ENCODE data around the gene CYGB. TPM values are rescaled to one million over a fixed set of nuclear protein-coding genes. Genes with fewer than 3 reads are reported as not detected.

The CYGB gene
- total RNA-seq, 1 donor: 11.7 TPM

GRCh38 chr17:76541739-76542454 lies 4.4 kb upstream of the CYGB start:
- DNase-seq (ENCODE audit: low read depth): peak; percentile 62
- no peak overlapping the region for H3K4me3 ChIP-seq (ENCODE audit: low read depth, low read length)
- TF ChIP-seq, protein P1, sequence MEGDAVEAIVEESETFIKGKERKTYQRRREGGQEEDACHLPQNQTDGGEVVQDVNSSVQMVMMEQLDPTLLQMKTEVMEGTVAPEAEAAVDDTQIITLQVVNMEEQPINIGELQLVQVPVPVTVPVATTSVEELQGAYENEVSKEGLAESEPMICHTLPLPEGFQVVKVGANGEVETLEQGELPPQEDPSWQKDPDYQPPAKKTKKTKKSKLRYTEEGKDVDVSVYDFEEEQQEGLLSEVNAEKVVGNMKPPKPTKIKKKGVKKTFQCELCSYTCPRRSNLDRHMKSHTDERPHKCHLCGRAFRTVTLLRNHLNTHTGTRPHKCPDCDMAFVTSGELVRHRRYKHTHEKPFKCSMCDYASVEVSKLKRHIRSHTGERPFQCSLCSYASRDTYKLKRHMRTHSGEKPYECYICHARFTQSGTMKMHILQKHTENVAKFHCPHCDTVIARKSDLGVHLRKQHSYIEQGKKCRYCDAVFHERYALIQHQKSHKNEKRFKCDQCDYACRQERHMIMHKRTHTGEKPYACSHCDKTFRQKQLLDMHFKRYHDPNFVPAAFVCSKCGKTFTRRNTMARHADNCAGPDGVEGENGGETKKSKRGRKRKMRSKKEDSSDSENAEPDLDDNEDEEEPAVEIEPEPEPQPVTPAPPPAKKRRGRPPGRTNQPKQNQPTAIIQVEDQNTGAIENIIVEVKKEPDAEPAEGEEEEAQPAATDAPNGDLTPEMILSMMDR (IDR thresholded peaks at IDR 0.05; ENCODE audit: insufficient read depth, low read depth, low read length): no peak

DNA sequence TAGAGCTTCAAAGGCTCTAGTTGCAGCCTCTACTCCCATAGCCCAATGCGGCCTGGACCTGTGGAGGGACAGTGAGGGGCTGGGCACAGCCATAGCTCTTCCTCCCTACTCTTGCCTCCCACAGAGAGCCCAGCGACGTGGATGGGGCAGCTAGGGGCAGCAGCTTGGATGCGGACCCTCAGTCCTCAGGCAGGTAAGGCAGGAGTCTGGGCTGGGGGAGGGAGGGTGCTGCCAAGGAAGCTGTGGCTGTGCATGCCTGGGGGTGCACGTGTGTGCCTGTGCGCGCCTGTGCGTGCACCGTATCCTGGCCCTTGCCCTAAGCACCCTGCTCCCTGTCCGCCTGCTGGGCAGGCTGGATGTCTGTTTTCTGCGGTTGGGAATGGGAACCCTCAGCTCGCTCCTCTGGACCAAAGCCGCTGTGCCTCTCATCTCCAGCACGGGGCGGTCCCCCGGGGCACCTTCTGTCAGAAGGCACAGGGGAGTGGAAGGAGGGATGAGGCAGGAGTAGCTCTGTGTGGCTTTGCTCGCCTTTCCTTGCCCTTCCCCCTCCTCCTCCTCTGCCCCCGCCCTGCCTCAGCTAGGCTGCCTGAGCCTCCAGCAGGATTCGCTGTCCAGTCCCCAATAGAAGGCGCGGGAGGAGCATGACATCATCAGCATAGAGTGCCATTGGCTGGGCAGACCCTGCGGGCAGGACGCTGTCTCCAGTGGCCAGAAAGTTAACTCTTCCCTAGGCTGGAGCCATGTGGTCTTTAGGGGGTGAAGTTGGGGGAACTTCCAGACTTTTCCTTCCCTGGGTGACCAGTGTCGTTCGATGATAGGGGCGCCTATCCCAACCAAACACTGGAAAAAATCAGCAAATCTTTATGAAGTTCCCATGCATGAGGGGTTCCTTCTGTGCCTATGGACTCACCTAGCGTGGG lies 3.1 kb upstream of the CYGB start:
- peak overlapping the region; percentile 9 for H3K4me3 ChIP-seq (ENCODE audit: low read depth, low read length)
- peak; percentile 96 for DNase-seq (ENCODE audit: low read depth)
- TF ChIP-seq, protein P1 (IDR thresholded peaks at IDR 0.05; ENCODE audit: insufficient read depth, low read depth, low read length): peak; percentile 30

DNA sequence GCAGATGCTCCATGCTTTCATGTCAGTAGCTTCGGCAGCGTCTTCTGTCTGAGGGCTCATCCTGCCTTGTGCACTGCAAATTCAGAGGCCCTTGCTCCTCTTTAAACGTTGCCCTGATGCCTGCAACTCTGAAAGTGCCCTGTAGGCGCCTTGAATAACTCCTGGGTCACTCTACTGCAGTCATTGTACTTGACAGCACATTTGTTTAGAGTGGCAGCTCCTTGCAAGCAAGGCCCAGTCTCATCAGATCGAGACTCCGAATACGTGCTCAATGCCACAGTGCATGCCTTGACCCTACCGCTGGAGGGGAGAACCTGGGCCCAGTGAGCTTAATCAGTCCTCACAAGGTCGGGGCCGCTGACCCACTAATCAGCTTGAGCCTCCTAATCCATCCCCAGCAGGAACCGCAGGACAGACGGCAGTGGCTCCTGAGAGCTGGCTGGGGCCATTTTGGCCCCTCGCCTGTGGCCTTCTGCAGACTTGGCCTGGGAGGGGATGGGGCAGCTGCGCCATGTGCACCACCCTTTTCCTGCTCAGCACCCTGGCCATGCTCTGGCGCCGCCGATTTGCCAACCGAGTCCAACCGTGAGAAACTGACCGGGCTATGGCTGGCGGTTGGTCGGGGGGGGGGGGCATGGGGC lies 2.2 kb upstream of the CYGB start, which contains the start of gene PRCD:
Gene PRCD, plus strand, starts transcription at position 414 of the 641 bp plus-strand sequence. Its CDS starts 98 bp downstream, at position 512.
- H3K4me3 ChIP-seq (ENCODE audit: low read depth, low read length): peak within 1 kb of the TSS; percentile 72
- DNase-seq (ENCODE audit: low read depth): no peak
- TF ChIP-seq, protein P1 (IDR thresholded peaks at IDR 0.05; ENCODE audit: insufficient read depth, low read depth, low read length): no peak

DNA sequence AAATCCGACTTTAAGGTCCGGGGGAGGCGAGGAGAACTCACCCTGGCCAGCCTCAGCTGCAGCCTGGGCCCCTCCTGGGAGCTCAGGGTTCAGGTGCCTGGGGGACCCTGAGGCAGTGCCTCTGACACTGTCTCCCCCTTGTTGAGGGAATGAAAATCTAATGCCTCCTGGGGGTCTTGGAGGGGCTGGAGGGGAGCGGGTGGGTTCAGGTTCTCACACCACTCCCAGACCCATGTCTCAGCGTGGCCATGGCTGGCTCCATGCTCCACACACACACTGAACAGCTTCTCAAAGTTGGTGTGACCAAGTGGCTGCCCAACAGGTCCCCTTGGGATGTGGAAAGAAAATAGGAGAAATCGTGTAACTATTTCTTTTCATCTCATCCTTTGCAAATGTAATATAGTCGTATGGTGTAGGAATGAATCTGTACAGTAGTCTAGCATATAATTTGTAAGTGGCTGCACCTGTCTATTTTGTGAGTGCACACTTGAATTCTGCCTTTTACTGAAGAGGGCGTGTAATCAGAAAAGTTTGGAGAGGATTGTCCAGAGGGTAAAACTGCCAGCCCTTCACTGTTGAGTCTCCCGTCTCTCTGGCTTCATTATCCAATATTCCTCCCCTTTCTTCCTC lies 1.5 kb upstream of the CYGB start:
- TF ChIP-seq, protein P1 (IDR thresholded peaks at IDR 0.05; ENCODE audit: insufficient read depth, low read depth, low read length): no peak
- no peak for DNase-seq (ENCODE audit: low read depth)
- H3K4me3 ChIP-seq (ENCODE audit: low read depth, low read length): peak overlapping the region; percentile 72

- TF ChIP-seq, protein P1 (IDR thresholded peaks at IDR 0.05; ENCODE audit: insufficient read depth, low read depth, low read length): no peak
- H3K4me3 ChIP-seq (ENCODE audit: low read depth, low read length): peak overlapping the region; percentile 72
- DNase-seq (ENCODE audit: low read depth): no peak
These were observed 897 bp upstream of the CYGB start for GRCh38 chr17:76538281-76538931.

GRCh38 chr17:76537288-76537577 lies 276 bp downstream of the CYGB start:
- DNase-seq (ENCODE audit: low read depth): peak; percentile 60
- H3K4me3 ChIP-seq (ENCODE audit: low read depth, low read length): peak overlapping the region; percentile 72
- TF ChIP-seq, protein P1 (IDR thresholded peaks at IDR 0.05; ENCODE audit: insufficient read depth, low read depth, low read length): no peak

Data from fibroblast of villous mesenchyme (primary cell).